Right lobe of liver (tissue), 6 donors: ENCODE results near the gene PPP1R9A. TPM values are rescaled to one million over a fixed set of nuclear protein-coding genes. Genes with fewer than 3 reads are reported as not detected.

Experiments used
- ATAC-seq, 4 donors: fragments of 200-7000 bp; cut with Tn5 transposase; one replicate each; pipeline ENCODE4 v1.9.1; 2020; ENCODE audit warnings: mild to moderate bottlenecking in 4 of 4, moderate library complexity in 4 of 4
- DNase-seq, 3 donors: peaks; one replicate each; pipeline ENCODE4 v3.0.0-alpha.2; 2020
- H3K27ac ChIP-seq, 3 donors: fragments of 200-600 bp; one replicate each; pipeline ENCODE4 v1.8.0; 2022
- H3K27me3 ChIP-seq, 2 donors: fragments of 200-600 bp; one replicate each; pipeline ENCODE4 v1.8.0; 2022
- H3K36me3 ChIP-seq, 4 donors: fragments of 200-600 bp; sonication (generic) in 1 of 4; one replicate each; pipeline versions ENCODE4 v1.5.1 to v1.8.0; 2017 to 2022; ENCODE audit warnings: control low read depth in 1 of 4
- H3K4me1 ChIP-seq, 4 donors: fragments of 200-600 bp; sonication (generic) in 1 of 4; one replicate each; pipeline versions ENCODE4 v1.5.1 to v1.8.0; 2017 to 2022; ENCODE audit warnings: control low read depth in 1 of 4
- H3K4me3 ChIP-seq, 3 donors: fragments of 200-600 bp; one replicate each; pipeline ENCODE4 v1.8.0; 2022
- H3K9me3 ChIP-seq, 4 donors: fragments of 200-600 bp; sonication (generic) in 1 of 4; one replicate each; pipeline versions ENCODE4 v1.5.1 to v1.8.0; 2017 to 2022; ENCODE audit warnings: control low read depth in 1 of 4
- POLR2A ChIP-seq: fragments of 450-650 bp; IDR thresholded peaks from one replicate; pipeline ENCODE4 v1.6.1; 2017; ENCODE audit warnings: antibody characterized with exemption, mild to moderate bottlenecking
- WGBS: methylation state at CpG from one replicate; pipeline ENCODE4 v1.1.6; 2018; ENCODE audit warnings: low coverage, low lambda C conversion rate; ENCODE audit not compliant: insufficient coverage; ENCODE audit errors: missing lambda C conversion rate; 5-methylcytosine and 5-hydroxymethylcytosine counted together
- intact Hi-C, 2 donors: fragments of 100-400 bp; cut with DNase I; formaldehyde crosslinking; loops; one replicate each; pipeline versions ENCODE4 v1.11.2 to v1.14.1; 2022
- total RNA-seq, 6 experiments: library from RNA; depleted of rRNA in 2 of 6; stranded (reverse); fragments of >200 nt in 2 of 6; fragmentation: NEBNext Ultra II Directional in 3 of 6; extraction: Animal tissue kit (Norgen Biotek cat#: 25700) in 3 of 6; gene quantifications; one replicate each; pipeline versions ENCODE4 v1.1.0 to v1.2.4, GENCODE V29; 2016 to 2023
- TF ChIP-seq, protein P1 (sequence below), 4 donors: fragments of 200-600 bp in 3 of 4; fragments of 450-650 bp in 1 of 4; IDR thresholded peaks; one replicate each; pipeline versions ENCODE4 v1.5.1 to v1.8.0; 2016 to 2022; ENCODE audit warnings: antibody characterized with exemption in 4 of 4, mild to moderate bottlenecking in 2 of 4
- donor health status: DM: no; HTN: yes; CAD: no.
- donor health status: DM: no; HTN: no; CAD: no.
- donor health status: DM: no; HTN: no; CAD: no.
- donor health status: DM: no; HTN: yes; CAD: no.
- donor health status: DM: no; HTN: yes; CAD: no.

Gene PPP1R9A
- total RNA-seq, 6 experiments from 2014 or later = 0.49 to 2.0 (median 0.81) TPM

DNA sequence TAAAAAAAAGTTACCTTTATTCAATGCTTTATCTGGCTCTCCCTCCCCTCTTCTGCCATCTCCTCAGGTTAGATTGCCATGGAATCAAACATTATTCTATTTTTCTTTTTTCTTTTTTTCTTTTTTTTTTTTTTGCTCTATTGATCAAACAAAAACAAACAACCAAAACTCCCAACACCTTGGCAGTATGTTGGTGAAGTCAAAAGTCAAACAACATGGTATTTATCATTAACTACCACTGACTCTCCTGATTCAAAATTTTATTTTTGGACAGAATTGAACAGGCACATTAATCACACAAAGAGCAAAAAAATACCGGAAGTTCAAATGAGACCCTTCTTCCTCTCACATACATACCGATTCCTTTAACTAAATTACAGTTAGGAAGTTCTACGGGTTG lies 410.6 kb downstream of the PPP1R9A start:
- no peak for DNase-seq
- peak overlapping the region in 2 of 3 donors; percentile 27 to 28 for H3K4me3 ChIP-seq
- TF ChIP-seq POLR2A = no peak
- TF ChIP-seq, protein P1, sequence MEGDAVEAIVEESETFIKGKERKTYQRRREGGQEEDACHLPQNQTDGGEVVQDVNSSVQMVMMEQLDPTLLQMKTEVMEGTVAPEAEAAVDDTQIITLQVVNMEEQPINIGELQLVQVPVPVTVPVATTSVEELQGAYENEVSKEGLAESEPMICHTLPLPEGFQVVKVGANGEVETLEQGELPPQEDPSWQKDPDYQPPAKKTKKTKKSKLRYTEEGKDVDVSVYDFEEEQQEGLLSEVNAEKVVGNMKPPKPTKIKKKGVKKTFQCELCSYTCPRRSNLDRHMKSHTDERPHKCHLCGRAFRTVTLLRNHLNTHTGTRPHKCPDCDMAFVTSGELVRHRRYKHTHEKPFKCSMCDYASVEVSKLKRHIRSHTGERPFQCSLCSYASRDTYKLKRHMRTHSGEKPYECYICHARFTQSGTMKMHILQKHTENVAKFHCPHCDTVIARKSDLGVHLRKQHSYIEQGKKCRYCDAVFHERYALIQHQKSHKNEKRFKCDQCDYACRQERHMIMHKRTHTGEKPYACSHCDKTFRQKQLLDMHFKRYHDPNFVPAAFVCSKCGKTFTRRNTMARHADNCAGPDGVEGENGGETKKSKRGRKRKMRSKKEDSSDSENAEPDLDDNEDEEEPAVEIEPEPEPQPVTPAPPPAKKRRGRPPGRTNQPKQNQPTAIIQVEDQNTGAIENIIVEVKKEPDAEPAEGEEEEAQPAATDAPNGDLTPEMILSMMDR (IDR thresholded peaks at IDR 0.05) = no peak
- H3K27ac ChIP-seq = peak overlapping the region; percentile 56 to 96 (median 86)
- H3K36me3 ChIP-seq = peaks cover 0 to 21% (median 9%) of the 10 kb centered on the region in 4 donors
- intact Hi-C loops = no loop called here
- no peaks in the 10 kb centered on the region for H3K27me3 ChIP-seq
- peaks cover 0 to 55% (median 13%) of the 10 kb centered on the region in 4 donors for H3K4me1 ChIP-seq
- H3K9me3 ChIP-seq = no peaks in the 10 kb centered on the region
- 25% methylated on average over 3 of the region's 3 CpGs for WGBS
- ATAC-seq = peak; percentile 58 to 66 (median 64)

DNA sequence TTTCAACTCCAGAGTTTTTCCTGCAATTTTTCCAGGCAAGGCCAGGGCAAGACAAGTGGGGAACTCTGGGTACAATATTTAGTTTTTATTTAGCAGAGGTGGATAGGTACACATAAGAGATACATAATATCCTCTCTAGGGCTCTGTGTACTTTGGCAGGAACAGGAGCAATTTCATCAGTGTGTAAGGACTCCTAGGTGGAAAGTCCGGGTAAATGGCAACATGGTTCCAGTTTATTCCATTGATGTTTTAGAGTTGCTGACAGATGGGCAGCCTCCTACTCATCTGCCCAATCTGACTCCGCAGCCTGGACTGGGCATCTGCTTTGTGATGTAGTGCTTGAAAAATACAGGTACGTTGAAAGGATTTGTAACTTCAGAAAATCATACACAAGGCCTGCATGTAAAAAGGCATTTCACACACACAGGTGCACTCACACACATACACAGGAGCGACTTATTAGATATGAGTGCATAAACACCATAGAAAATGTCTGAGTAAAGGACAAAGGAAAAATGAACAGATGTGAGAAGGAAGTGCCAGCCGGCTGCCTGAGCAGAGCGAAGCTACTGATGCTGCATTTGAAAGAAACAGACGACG lies 411.2 kb downstream of the PPP1R9A start:
- 29% methylated on average over 8 of the region's 8 CpGs for WGBS
- Histone ChIP-seq H3K27ac (peak overlapping the region; percentile 56 to 96 (median 86)), H3K36me3 (peaks cover 0 to 17% (median 9%) of the 10 kb centered on the region in 4 donors), H3K4me1 (peaks cover 0 to 55% (median 13%) of the 10 kb centered on the region in 4 donors), H3K27me3 (no peaks in the 10 kb centered on the region), H3K4me3 (peak overlapping the region in 2 of 3 donors; percentile 27 to 28), H3K9me3 (no peaks in the 10 kb centered on the region)
- TF ChIP-seq, protein P1 (IDR thresholded peaks at IDR 0.05) = no peak
- peak; percentile 68 for TF ChIP-seq POLR2A
- ATAC-seq = peak; percentile 71 to 92 (median 79)
- peak in 1 of 3 donors; percentile 77 for DNase-seq
- intact Hi-C loops = no loop called here

DNA sequence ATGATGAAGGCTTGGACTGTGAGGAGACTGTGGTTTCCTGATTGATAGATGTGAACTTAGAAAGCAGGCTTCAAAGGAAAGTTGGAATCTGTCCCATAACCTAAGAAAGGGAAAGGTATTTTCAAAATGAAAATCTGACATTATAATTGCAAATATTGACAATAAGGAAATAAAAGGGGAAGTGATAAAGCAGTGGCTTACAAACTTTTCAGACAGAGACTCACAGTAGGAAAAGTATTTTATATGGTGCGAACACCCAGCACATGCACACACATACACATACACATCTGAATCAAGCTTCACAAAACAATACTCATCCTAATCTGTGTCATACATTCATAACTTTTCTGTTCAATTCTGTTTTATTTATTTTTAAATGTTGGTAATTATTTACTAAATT lies 412.2 kb downstream of the PPP1R9A start:
- peak overlapping the region in 2 of 3 donors; percentile 86 to 96 for H3K27ac ChIP-seq
- TF ChIP-seq POLR2A = no peak
- TF ChIP-seq, protein P1 (IDR thresholded peaks at IDR 0.05) = no peak
- DNase-seq (no peak), ATAC-seq (no peak)
- H3K36me3 ChIP-seq = peaks cover 0 to 16% (median 9%) of the 10 kb centered on the region in 4 donors
- peak overlapping the region in 1 of 3 donors; percentile 22 for H3K4me3 ChIP-seq
- 87% methylated on average over 1 of the region's 1 CpG for WGBS
- H3K9me3 ChIP-seq = no peaks in the 10 kb centered on the region
- peaks cover 0 to 55% (median 13%) of the 10 kb centered on the region in 4 donors for H3K4me1 ChIP-seq
- H3K27me3 ChIP-seq = no peaks in the 10 kb centered on the region
- intact Hi-C loops = no loop called here

DNA sequence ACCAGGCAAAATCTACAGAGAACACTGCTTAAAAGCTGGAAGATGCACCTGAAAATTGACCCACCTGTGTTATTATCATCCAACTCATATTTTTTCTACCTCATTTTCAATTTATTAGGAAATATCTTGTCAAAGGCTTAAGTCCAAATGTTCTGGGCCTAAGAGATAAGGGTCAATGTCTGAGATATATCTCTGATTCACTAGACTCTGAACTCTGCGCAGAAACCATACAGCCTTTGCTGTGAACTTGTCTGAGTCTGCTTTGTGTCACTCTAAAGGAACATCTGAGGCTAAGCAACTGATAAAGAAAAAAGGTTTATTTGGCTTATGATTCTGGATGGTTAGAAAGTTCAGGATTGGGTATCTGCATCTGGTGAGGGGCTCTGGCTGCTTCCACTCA lies 413.3 kb downstream of the PPP1R9A start:
- Histone ChIP-seq H3K27me3 (no peaks in the 10 kb centered on the region), H3K4me3 (peak overlapping the region in 2 of 3 donors; percentile 30 to 74), H3K9me3 (no peaks in the 10 kb centered on the region), H3K36me3 (peaks cover 0 to 10% (median 5%) of the 10 kb centered on the region in 4 donors), H3K4me1 (peaks cover 0 to 55% (median 13%) of the 10 kb centered on the region in 4 donors), H3K27ac (peak overlapping the region in 2 of 3 donors; percentile 86 to 96)
- intact Hi-C loops = no loop called here
- DNase-seq (no peak), ATAC-seq (peak in 3 of 4 donors; percentile 12 to 53 (median 39))
- TF ChIP-seq, protein P1 (IDR thresholded peaks at IDR 0.05) = no peak
- TF ChIP-seq POLR2A = no peak
- WGBS = 18% methylated on average over 1 of the region's 1 CpG
